WERI-Rb-1 (cell line): ENCODE data around the gene AP2M1.

Experiments used
- DNase-seq: peaks from one replicate; pipeline ENCODE4 v3.0.0-alpha.2; 2020
- H3K27ac ChIP-seq: fragments of 250-450 bp; sonication (Bioruptor Pico); 2 replicates; pipeline ENCODE4 v1.5.1; 2020; ENCODE audit warnings: mild to moderate bottlenecking, moderate library complexity
- H3K27me3 ChIP-seq: fragments of 250-450 bp; sonication (Bioruptor Pico); 2 replicates; pipeline ENCODE4 v1.5.1; 2021; ENCODE audit warnings: mild to moderate bottlenecking, low read depth, moderate library complexity; ENCODE audit not compliant: insufficient read depth, severe bottlenecking
- H3K36me3 ChIP-seq: fragments of 250-450 bp; sonication (Bioruptor Pico); 2 replicates; pipeline ENCODE4 v1.5.1; 2020; ENCODE audit warnings: mild to moderate bottlenecking, moderate library complexity
- H3K4me3 ChIP-seq: 2 replicates; pipeline ENCODE4 v1.5.1; 2011; ENCODE audit warnings: low read depth, mild to moderate bottlenecking, control low read depth, low read length
- H3K9me3 ChIP-seq: fragments of 250-450 bp; sonication (Bioruptor Pico); 2 replicates; pipeline ENCODE4 v1.5.1; 2021; ENCODE audit warnings: mild to moderate bottlenecking, moderate library complexity; ENCODE audit not compliant: severe bottlenecking
- CTCF ChIP-seq: IDR thresholded peaks from 2 replicates; pipeline ENCODE4 v1.5.1; 2011; ENCODE audit warnings: low read depth, mild to moderate bottlenecking, control low read depth, inconsistent platforms, low read length

AP2M1 gene

GRCh38 chr3:184143327-184143726 lies 31.3 kb upstream of the AP2M1 start:
- H3K9me3 ChIP-seq: no peaks in the 10 kb centered on the region
- H3K27me3 ChIP-seq: no peaks in the 10 kb centered on the region
- H3K4me3 ChIP-seq: no peak overlapping the region
- no peak for DNase-seq
- no peak overlapping the region for H3K27ac ChIP-seq
- H3K36me3 ChIP-seq: peaks cover 79% of the 10 kb centered on the region
- TF ChIP-seq CTCF: no peak

- H3K36me3 ChIP-seq: peaks cover 72% of the 10 kb centered on the region
- no peak for TF ChIP-seq CTCF
- H3K27me3 ChIP-seq: no peaks in the 10 kb centered on the region
- H3K9me3 ChIP-seq: no peaks in the 10 kb centered on the region
- no peak overlapping the region for H3K4me3 ChIP-seq
- H3K27ac ChIP-seq: no peak overlapping the region
- DNase-seq: no peak
Observed at GRCh38 chr3:184144505-184144904, 30.1 kb upstream of the AP2M1 start.

- peak; percentile 67 for DNase-seq
- no peak overlapping the region for H3K4me3 ChIP-seq
- no peaks in the 10 kb centered on the region for H3K27me3 ChIP-seq
- peak; percentile 73 for TF ChIP-seq CTCF
- no peak overlapping the region for H3K27ac ChIP-seq
- H3K9me3 ChIP-seq: no peaks in the 10 kb centered on the region
- peaks cover 67% of the 10 kb centered on the region for H3K36me3 ChIP-seq
Observed at GRCh38 chr3:184145111-184145524, 29.5 kb upstream of the AP2M1 start.

GRCh38 chr3:184145751-184146270 lies 28.8 kb upstream of the AP2M1 start:
- H3K36me3 ChIP-seq: peaks cover 60% of the 10 kb centered on the region
- no peaks in the 10 kb centered on the region for H3K27me3 ChIP-seq
- H3K27ac ChIP-seq: no peak overlapping the region
- no peak overlapping the region for H3K4me3 ChIP-seq
- H3K9me3 ChIP-seq: no peaks in the 10 kb centered on the region
- no peak for TF ChIP-seq CTCF
- DNase-seq: no peak

- no peak overlapping the region for H3K27ac ChIP-seq
- no peak for TF ChIP-seq CTCF
- peaks cover 37% of the 10 kb centered on the region for H3K36me3 ChIP-seq
- no peak for DNase-seq
- no peaks in the 10 kb centered on the region for H3K27me3 ChIP-seq
- no peaks in the 10 kb centered on the region for H3K9me3 ChIP-seq
- H3K4me3 ChIP-seq: no peak overlapping the region
Observed at GRCh38 chr3:184148076-184148475, 26.6 kb upstream of the AP2M1 start.

GRCh38 chr3:184149123-184149522 lies 25.5 kb upstream of the AP2M1 start:
- Histone ChIP-seq H3K27ac (no peak overlapping the region), H3K4me3 (no peak overlapping the region), H3K9me3 (no peaks in the 10 kb centered on the region), H3K36me3 (peaks cover 27% of the 10 kb centered on the region), H3K27me3 (no peaks in the 10 kb centered on the region)
- DNase-seq: no peak
- no peak for TF ChIP-seq CTCF
